ENCODE measurements around the gene AHI1. TPM values are rescaled to one million over a fixed set of nuclear protein-coding genes. Genes with fewer than 3 reads are reported as not detected.

AHI1 gene
- total and polyA plus RNA-seq, 2 of the 13 experiments (the other 11 are each of a cell fraction or from before 2014, with no cell fraction given): 7.2 to 18.6 TPM

DNA sequence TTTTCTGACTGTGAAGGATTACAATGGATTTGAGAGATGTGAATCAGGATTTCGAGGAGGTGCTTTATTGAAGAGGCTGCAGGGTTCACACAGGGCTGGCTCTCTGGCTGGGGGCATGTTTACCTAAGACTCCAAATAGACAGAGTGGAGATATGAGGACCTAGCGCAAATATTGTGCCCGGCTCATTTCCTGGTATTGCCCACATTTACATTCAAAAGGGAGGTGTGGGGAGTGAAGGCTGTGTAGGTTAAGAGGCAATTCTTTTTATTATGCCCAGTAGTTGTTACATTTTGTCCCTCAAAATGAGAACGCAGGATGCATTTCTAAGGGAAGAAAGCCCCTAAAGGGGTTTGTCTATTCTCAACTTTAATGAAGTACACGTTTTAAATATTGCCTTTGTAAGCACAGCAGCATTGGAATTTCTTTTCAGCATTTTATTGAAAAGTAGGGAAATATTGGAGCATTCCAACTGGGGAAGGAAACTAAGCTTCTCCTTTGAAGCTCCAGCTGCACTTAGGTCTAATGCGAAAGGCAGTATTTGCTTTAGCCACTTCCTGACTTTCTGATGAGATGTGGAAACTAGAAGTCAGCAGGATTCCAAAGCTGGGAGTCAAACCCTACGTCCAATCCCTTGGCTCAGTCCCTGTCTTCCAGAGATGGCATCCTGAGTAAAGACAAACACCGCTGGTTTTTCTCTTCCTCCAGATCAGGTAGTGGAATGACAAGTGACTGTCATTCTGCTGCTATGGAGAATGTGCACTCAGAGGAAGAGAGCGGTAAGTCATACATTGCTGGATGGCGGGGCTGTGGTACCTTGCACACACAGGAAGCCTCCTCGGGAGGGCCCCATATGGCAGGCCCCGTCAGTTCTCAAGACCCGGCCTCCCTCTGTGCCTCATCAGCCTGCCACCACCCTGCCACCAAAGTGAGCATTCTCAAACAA is 245.8 kb downstream of the AHI1 start (continued):
- TF ChIP-seq, protein P1, sequence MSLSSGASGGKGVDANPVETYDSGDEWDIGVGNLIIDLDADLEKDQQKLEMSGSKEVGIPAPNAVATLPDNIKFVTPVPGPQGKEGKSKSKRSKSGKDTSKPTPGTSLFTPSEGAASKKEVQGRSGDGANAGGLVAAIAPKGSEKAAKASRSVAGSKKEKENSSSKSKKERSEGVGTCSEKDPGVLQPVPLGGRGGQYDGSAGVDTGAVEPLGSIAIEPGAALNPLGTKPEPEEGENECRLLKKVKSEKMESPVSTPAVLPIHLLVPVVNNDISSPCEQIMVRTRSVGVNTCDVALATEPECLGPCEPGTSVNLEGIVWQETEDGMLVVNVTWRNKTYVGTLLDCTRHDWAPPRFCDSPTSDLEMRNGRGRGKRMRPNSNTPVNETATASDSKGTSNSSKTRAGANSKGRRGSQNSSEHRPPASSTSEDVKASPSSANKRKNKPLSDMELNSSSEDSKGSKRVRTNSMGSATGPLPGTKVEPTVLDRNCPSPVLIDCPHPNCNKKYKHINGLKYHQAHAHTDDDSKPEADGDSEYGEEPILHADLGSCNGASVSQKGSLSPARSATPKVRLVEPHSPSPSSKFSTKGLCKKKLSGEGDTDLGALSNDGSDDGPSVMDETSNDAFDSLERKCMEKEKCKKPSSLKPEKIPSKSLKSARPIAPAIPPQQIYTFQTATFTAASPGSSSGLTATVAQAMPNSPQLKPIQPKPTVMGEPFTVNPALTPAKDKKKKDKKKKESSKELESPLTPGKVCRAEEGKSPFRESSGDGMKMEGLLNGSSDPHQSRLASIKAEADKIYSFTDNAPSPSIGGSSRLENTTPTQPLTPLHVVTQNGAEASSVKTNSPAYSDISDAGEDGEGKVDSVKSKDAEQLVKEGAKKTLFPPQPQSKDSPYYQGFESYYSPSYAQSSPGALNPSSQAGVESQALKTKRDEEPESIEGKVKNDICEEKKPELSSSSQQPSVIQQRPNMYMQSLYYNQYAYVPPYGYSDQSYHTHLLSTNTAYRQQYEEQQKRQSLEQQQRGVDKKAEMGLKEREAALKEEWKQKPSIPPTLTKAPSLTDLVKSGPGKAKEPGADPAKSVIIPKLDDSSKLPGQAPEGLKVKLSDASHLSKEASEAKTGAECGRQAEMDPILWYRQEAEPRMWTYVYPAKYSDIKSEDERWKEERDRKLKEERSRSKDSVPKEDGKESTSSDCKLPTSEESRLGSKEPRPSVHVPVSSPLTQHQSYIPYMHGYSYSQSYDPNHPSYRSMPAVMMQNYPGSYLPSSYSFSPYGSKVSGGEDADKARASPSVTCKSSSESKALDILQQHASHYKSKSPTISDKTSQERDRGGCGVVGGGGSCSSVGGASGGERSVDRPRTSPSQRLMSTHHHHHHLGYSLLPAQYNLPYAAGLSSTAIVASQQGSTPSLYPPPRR (CRISPR knock-in tag; IDR thresholded peaks at IDR 0.05; ENCODE audit: borderline replicate concordance): peak; percentile 73; the same call in 1 of the 2 replicates
- TF ChIP-seq NKX3-1 (CRISPR knock-in tag; IDR thresholded peaks at IDR 0.05): 0 out of 2 replicates have a peak, but pooled peaks have one; percentile 36
- TF ChIP-seq CHCHD3 (CRISPR knock-in tag; IDR thresholded peaks at IDR 0.05): no peak
- peak; percentile 22; the same call in 1 of the 2 replicates for TF ChIP-seq KAT8 (CRISPR knock-in tag; IDR thresholded peaks at IDR 0.05)
- TF ChIP-seq GATAD2A (CRISPR knock-in tag; IDR thresholded peaks at IDR 0.05): peak; percentile 50; the same call in 1 of the 2 replicates
- no peak for TF ChIP-seq ZNF772 (CRISPR knock-in tag; IDR thresholded peaks at IDR 0.05)
- TF ChIP-seq PHB2 (IDR thresholded peaks at IDR 0.05; ENCODE audit: partially characterized antibody): no peak
- TF ChIP-seq, protein P2, sequence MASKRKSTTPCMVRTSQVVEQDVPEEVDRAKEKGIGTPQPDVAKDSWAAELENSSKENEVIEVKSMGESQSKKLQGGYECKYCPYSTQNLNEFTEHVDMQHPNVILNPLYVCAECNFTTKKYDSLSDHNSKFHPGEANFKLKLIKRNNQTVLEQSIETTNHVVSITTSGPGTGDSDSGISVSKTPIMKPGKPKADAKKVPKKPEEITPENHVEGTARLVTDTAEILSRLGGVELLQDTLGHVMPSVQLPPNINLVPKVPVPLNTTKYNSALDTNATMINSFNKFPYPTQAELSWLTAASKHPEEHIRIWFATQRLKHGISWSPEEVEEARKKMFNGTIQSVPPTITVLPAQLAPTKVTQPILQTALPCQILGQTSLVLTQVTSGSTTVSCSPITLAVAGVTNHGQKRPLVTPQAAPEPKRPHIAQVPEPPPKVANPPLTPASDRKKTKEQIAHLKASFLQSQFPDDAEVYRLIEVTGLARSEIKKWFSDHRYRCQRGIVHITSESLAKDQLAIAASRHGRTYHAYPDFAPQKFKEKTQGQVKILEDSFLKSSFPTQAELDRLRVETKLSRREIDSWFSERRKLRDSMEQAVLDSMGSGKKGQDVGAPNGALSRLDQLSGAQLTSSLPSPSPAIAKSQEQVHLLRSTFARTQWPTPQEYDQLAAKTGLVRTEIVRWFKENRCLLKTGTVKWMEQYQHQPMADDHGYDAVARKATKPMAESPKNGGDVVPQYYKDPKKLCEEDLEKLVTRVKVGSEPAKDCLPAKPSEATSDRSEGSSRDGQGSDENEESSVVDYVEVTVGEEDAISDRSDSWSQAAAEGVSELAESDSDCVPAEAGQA (IDR thresholded peaks at IDR 0.05; ENCODE audit: low read depth): no peak
- TF ChIP-seq, protein P2 (CRISPR knock-in tag; IDR thresholded peaks at IDR 0.05; ENCODE audit: borderline replicate concordance): no peak
- TF ChIP-seq, protein P3, sequence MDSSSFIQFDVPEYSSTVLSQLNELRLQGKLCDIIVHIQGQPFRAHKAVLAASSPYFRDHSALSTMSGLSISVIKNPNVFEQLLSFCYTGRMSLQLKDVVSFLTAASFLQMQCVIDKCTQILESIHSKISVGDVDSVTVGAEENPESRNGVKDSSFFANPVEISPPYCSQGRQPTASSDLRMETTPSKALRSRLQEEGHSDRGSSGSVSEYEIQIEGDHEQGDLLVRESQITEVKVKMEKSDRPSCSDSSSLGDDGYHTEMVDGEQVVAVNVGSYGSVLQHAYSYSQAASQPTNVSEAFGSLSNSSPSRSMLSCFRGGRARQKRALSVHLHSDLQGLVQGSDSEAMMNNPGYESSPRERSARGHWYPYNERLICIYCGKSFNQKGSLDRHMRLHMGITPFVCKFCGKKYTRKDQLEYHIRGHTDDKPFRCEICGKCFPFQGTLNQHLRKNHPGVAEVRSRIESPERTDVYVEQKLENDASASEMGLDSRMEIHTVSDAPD (CRISPR knock-in tag; IDR thresholded peaks at IDR 0.05): no peak
- TF ChIP-seq SOX13 (IDR thresholded peaks at IDR 0.05): peak; percentile 67
- TF ChIP-seq SOX13 (CRISPR knock-in tag; conservative IDR thresholded peaks at IDR 0.05 in 1 of 2, IDR thresholded peaks at IDR 0.05 in 1 of 2): peak in 1 of 2 experiments; percentile 86; a peak in 2 of 4 replicates
- TF ChIP-seq RARA (CRISPR knock-in tag; IDR thresholded peaks at IDR 0.05): peak; percentile 65
- TF ChIP-seq, protein P4, sequence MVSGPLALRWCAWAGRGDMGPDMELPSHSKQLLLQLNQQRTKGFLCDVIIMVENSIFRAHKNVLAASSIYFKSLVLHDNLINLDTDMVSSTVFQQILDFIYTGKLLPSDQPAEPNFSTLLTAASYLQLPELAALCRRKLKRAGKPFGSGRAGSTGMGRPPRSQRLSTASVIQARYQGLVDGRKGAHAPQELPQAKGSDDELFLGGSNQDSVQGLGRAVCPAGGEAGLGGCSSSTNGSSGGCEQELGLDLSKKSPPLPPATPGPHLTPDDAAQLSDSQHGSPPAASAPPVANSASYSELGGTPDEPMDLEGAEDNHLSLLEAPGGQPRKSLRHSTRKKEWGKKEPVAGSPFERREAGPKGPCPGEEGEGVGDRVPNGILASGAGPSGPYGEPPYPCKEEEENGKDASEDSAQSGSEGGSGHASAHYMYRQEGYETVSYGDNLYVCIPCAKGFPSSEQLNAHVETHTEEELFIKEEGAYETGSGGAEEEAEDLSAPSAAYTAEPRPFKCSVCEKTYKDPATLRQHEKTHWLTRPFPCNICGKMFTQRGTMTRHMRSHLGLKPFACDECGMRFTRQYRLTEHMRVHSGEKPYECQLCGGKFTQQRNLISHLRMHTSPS (CRISPR knock-in tag; IDR thresholded peaks at IDR 0.05; ENCODE audit: low read depth): peak; percentile 97
